Fibroblast of mammary gland (primary cell): ENCODE measurements around the gene MYO7A.

Experiments
- DNase-seq: peaks from one replicate; pipeline ENCODE4 v3.0.0-alpha.2; 2010; ENCODE audit warnings: low read depth
- H3K4me3 ChIP-seq: 2 replicates; pipeline ENCODE4 v1.5.1; 2011; ENCODE audit warnings: low read depth, mild to moderate bottlenecking, low read length, moderate library complexity; ENCODE audit not compliant: control insufficient read depth
- TF ChIP-seq, protein P1 (sequence below): conservative IDR thresholded peaks from 2 replicates; pipeline ENCODE4 v1.5.1; 2011; ENCODE audit warnings: low read depth, low read length, inconsistent platforms; ENCODE audit not compliant: control insufficient read depth, insufficient read depth

Gene MYO7A

DNA sequence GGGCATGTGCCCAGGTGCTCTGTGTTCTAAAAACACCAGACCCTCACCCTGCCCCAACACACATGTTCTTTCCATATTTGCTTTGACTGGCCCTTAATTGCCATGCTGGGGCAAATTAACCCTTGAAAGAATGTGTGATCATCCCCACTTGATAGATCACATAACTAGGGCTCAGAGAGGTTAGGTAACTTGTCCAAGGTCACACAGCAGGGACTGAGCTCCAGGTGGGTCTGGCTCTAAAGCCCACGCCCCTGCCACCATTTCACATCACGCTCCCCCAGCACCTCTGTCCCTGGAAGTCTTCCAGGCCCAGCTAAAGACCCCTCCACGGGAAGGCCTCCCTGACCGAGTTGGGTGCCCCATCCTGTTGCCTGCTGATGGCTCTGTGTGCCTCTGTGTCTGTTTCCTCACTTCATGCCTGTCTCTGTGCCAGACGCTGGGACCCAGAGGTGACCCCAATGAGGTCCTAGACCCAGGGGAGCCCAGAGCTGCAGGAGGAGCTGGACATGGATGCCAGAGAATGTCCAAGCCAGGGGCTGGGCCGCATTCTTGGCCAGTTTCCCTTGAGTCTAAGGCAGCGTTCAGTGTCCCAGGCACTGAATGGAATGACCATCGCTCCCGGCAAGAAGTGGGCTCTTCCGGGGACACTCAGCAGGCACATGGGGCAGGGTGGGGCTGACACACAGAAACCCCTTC lies 79.7 kb downstream of the MYO7A start:
- H3K4me3 ChIP-seq = no peak overlapping the region
- no peak for DNase-seq
- TF ChIP-seq, protein P1, sequence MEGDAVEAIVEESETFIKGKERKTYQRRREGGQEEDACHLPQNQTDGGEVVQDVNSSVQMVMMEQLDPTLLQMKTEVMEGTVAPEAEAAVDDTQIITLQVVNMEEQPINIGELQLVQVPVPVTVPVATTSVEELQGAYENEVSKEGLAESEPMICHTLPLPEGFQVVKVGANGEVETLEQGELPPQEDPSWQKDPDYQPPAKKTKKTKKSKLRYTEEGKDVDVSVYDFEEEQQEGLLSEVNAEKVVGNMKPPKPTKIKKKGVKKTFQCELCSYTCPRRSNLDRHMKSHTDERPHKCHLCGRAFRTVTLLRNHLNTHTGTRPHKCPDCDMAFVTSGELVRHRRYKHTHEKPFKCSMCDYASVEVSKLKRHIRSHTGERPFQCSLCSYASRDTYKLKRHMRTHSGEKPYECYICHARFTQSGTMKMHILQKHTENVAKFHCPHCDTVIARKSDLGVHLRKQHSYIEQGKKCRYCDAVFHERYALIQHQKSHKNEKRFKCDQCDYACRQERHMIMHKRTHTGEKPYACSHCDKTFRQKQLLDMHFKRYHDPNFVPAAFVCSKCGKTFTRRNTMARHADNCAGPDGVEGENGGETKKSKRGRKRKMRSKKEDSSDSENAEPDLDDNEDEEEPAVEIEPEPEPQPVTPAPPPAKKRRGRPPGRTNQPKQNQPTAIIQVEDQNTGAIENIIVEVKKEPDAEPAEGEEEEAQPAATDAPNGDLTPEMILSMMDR = no peak

DNA sequence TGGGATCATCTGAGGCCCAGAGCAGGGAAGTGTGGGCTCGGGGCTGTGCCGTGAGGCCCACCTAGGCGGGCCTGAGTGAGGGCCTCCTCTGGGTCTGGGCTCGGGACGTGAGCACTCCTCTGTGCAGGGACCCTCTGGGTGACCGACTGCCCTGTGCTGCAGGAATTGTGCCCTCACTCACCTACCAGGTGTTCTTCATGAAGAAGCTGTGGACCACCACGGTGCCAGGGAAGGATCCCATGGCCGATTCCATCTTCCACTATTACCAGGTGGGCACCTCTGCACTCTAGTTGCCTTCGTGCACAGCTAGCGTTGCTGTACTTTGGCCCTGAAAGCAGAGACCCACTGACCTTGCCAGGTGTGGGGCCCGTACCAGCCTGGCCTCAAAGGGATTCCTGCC lies 80.5 kb downstream of the MYO7A start:
- no peak overlapping the region for H3K4me3 ChIP-seq
- TF ChIP-seq, protein P1 = no peak
- DNase-seq = no peak

DNA sequence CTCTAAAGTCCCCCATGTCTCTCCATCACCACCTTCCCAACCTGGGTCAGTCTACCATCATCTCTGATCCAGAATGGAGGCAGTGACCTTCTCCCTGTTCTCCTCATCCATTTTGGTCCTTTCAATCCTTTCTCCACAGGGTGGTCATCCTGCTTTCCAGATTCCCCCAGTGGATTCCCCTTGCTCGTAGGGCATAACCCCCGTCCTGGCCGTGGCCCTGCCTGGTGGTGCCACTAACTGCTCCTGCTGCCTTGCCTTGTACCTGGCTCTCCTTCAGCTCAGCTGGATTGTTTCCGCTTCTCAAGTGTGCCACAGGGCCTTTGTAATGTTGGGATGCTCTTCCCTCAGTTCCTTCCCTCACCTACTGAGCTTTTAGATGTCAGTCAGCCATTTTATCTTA lies 81.6 kb downstream of the MYO7A start:
- TF ChIP-seq, protein P1 = no peak
- no peak for DNase-seq
- no peak overlapping the region for H3K4me3 ChIP-seq

DNA sequence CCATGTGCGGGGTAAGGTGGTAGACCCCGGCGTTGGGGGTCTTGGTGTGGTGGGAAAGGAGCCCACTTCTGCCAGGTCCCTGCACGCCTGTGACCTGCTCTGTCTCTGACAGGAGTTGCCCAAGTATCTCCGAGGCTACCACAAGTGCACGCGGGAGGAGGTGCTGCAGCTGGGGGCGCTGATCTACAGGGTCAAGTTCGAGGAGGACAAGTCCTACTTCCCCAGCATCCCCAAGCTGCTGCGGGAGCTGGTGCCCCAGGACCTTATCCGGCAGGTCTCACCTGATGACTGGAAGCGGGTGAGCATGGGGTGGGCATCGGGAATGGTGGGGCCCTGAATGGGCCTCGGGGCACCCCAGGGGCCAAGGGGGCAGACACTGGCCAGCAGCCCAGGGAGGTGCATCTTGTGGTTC lies 83.0 kb downstream of the MYO7A start:
- DNase-seq = no peak
- H3K4me3 ChIP-seq = no peak overlapping the region
- TF ChIP-seq, protein P1 = no peak

DNA sequence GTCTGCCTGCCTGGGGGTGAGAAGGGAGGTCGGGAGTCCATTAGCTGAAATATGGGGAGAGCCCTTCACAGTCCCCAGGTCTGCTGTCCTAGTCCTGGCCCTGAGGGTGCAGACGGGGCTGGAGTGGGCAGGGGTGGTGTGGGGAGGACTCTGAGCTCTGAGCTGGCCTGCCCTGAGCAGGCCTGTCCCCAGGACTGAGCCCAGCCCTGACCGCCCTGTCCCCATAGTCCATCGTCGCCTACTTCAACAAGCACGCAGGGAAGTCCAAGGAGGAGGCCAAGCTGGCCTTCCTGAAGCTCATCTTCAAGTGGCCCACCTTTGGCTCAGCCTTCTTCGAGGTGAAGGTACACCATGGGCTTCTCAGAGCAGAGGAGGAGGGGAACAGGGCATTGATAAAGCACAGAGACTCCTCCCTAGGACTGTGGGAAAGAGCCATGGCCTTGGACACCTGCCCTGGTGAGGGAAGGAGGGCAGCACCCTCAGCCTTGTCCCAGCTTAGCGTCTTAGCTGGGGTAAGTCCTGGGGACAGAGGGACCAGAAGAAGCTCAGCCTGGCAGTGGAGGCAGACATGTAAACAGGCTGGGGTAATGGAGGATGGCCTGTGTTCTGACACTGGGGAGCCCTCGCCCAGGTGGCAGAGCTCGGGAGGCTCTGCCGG lies 83.7 kb downstream of the MYO7A start:
- TF ChIP-seq, protein P1 = no peak

DNA sequence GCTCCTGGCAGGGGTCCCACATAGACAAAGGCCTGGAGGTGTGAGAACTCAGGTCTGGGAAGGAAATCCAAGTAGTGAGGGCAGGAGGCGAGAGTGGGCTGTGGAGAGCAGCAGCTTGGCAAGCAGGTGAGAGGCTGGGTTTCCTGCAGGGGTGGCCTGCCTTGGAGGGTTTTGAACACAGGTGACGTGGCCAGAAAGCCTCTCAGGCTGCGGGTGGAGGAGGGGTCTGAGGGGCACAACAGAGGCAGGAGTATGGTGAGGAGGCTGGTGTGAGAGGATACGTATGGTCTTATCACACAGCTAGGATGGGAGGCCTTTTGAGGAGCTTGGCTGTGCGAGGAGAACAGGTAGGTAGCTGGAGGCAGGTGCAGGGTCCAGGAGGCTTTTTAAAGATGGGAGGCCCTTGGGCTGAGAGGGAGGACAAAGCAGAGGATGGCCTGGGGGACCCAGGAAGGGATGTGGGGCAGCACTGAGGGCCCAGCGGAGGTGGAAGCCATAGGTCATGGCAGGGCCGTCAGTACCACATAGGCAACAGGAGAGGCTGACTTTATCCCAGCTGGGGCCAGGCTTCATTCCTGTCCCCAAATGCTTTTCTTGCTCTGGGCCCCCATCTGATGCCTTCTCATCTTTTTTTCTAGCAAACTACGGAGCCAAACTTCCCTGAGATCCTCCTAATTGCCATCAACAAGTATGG lies 84.4 kb downstream of the MYO7A start:
- H3K4me3 ChIP-seq = no peak overlapping the region
- TF ChIP-seq, protein P1 = no peak
- DNase-seq = no peak

More for the DNA sequence above, 83.7 kb downstream of the MYO7A start:
- no peak overlapping the region for H3K4me3 ChIP-seq
- DNase-seq = no peak
